ENCODE measurements around the gene ADCY4.

ADCY4 gene

GRCh38 chr14:24314377-24315193, 20.3 kb downstream of the ADCY4 start:
- no peak for DNase-seq

- DNase-seq = no peak
Measured at GRCh38 chr14:24313913-24314312, 21.0 kb downstream of the ADCY4 start.

- peak; percentile 60 for DNase-seq
Measured at GRCh38 chr14:24312736-24313507, 21.9 kb downstream of the ADCY4 start.

- DNase-seq = no peak
Measured at GRCh38 chr14:24311837-24312615, 22.8 kb downstream of the ADCY4 start.

- DNase-seq = peak; percentile 80
Measured at GRCh38 chr14:24310646-24311604, 23.9 kb downstream of the ADCY4 start, which contains the start of gene LTB4R. Gene LTB4R (plus strand): TSS chr14:24311502. CDS start chr14:24315652, 4,150 bp downstream.

- DNase-seq = no peak
Measured at GRCh38 chr14:24310265-24310645, 24.6 kb downstream of the ADCY4 start.

- DNase-seq = no peak
Measured at GRCh38 chr14:24309538-24310264, 25.2 kb downstream of the ADCY4 start, which contains the start of gene LTB4R2. Gene LTB4R2 (plus strand): TSS chr14:24310140. CDS start chr14:24310665, 525 bp downstream.

- no peak for DNase-seq
Measured at GRCh38 chr14:24308342-24309124, 26.3 kb downstream of the ADCY4 start.

- peak; percentile 74 for DNase-seq
Measured at GRCh38 chr14:24307575-24308341, 27.1 kb downstream of the ADCY4 start, which contains the start of gene CIDEB. Gene CIDEB (minus strand): TSS chr14:24307977. CDS start chr14:24307858, 119 bp downstream.

- no peak for DNase-seq
Measured at GRCh38 chr14:24307156-24307574, 27.7 kb downstream of the ADCY4 start.

- DNase-seq = no peak
Measured at GRCh38 chr14:24304019-24304387, 30.9 kb downstream of the ADCY4 start.

GRCh38 chr14:24300326-24300980, 34.4 kb downstream of the ADCY4 start:
- DNase-seq = no peak

- DNase-seq = peak; percentile 91
Measured at GRCh38 chr14:24299255-24300191, 35.3 kb downstream of the ADCY4 start, which contains the start of the genes DHRS1 and NOP9. Gene DHRS1 (minus strand): TSS chr14:24299780. CDS start chr14:24299106, 674 bp downstream. Gene NOP9 (plus strand): TSS chr14:24299850. CDS start chr14:24299955, 105 bp downstream.

- DNase-seq = no peak
Measured at GRCh38 chr14:24298892-24299254, 36.0 kb downstream of the ADCY4 start.

- DNase-seq = no peak
Measured at GRCh38 chr14:24297190-24297964, 37.5 kb downstream of the ADCY4 start.

- DNase-seq = peak; percentile 83
Measured at GRCh38 chr14:24296341-24297157, 38.3 kb downstream of the ADCY4 start.

All from CD4-positive, alpha-beta T cell treated with Interleukin-21 for 1 hour (primary cell).